ENCODE data around the gene FAM222A. TPM values are rescaled to one million over a fixed set of nuclear protein-coding genes. Genes with fewer than 3 reads are reported as not detected.

FAM222A gene
- polyA plus RNA-seq, 1 donor from 2014 or later: 8.5 TPM

DNA sequence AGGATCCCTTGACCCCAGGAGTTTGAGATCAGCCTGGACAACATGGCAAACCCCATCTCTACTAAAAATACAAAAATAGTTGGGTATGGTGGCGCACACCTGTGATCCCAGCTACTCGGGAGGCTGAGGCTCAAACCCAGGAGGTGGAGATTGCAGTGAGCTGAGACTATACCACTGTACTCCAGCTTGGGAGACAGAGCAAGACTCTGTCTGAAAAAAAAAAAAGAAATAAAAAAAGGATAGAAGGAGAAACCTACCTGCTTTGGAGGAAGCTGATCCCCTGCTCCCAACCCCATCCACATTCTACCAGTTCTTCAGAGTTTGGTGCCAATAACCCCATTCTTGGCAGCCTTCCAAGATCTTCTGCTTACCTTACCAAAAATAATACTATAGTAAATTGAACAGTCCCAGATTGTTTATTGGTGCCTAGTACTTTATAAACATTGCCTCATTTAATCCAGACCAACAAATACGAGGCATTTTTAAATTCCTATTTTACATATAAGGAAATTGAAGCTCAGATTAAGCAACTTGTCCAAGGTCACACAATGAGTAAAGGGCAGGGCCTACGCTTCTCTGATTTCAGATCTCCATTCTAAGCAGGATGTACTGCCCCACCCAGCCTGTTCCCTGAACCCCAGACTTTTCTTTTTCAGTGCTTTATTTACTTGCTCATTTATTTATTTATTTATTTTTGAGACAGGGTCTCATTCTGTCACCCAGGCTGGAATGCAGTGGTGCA is 33.2 kb upstream of the FAM222A start:
- H2AFZ ChIP-seq (ENCODE audit: low read depth, low read length): no peak overlapping the region
- H3K9me2 ChIP-seq (ENCODE audit: insufficient read depth, low read length): no peaks in the 10 kb centered on the region
- no peaks in the 10 kb centered on the region for H4K20me1 ChIP-seq (ENCODE audit: insufficient read depth)
- no peak overlapping the region for H3K9ac ChIP-seq (ENCODE audit: low read length)
- no peaks in the 10 kb centered on the region for H3K27me3 ChIP-seq (ENCODE audit: insufficient read depth, low read depth, low read length)
- no peak for TF ChIP-seq RAD21 (conservative IDR thresholded peaks at IDR 0.05)
- TF ChIP-seq TAF1 (IDR thresholded peaks at IDR 0.05; ENCODE audit: low read depth): no peak
- TF ChIP-seq REST (IDR thresholded peaks at IDR 0.05; ENCODE audit: borderline replicate concordance): no peak
- no peak for TF ChIP-seq SMC3 (conservative IDR thresholded peaks at IDR 0.05; ENCODE audit: poor library complexity)
- TF ChIP-seq CTCF (IDR thresholded peaks at IDR 0.05; ENCODE audit: poor library complexity, severe bottlenecking): no peak
- no peak for TF ChIP-seq EZH2 (IDR thresholded peaks at IDR 0.05; ENCODE audit: borderline replicate concordance, insufficient read depth, low read length, poor library complexity, severe bottlenecking)
- TF ChIP-seq POLR2AphosphoS5 (IDR thresholded peaks at IDR 0.05): no peak
- no peak for TF ChIP-seq MXI1 (conservative IDR thresholded peaks at IDR 0.05; ENCODE audit: poor library complexity, severe bottlenecking)
- TF ChIP-seq EP300 (conservative IDR thresholded peaks at IDR 0.05; ENCODE audit: poor library complexity, severe bottlenecking): no peak
- no peak overlapping the region for H3K27ac ChIP-seq (ENCODE audit: low read length)
- no peak overlapping the region for H3K4me3 ChIP-seq (ENCODE audit: low read length)
- H3K36me3 ChIP-seq (ENCODE audit: insufficient read depth, low read length): no peaks in the 10 kb centered on the region
- H3F3A ChIP-seq (ENCODE audit: insufficient read depth, low read length, poor library complexity, severe bottlenecking): no peaks in the 10 kb centered on the region
- H3K4me2 ChIP-seq (ENCODE audit: low read length): no peak overlapping the region
- no peaks in the 10 kb centered on the region for H3K79me2 ChIP-seq (replicated peaks; ENCODE audit: insufficient read depth, low read length)
- no peaks in the 10 kb centered on the region for H3K9me3 ChIP-seq (ENCODE audit: low read length)

GRCh38 chr12:109681986-109682707 is 31.5 kb upstream of the FAM222A start:
- Histone ChIP-seq H3K27ac (ENCODE audit: low read length) (no peak overlapping the region), H2AFZ (ENCODE audit: low read depth, low read length) (no peak overlapping the region), H4K20me1 (ENCODE audit: insufficient read depth) (no peaks in the 10 kb centered on the region), H3K79me2 (replicated peaks; ENCODE audit: insufficient read depth, low read length) (no peaks in the 10 kb centered on the region), H3K27me3 (ENCODE audit: insufficient read depth, low read depth, low read length) (no peaks in the 10 kb centered on the region), H3K4me2 (ENCODE audit: low read length) (no peak overlapping the region), H3K9me3 (ENCODE audit: low read length) (no peaks in the 10 kb centered on the region), H3K9me2 (ENCODE audit: insufficient read depth, low read length) (no peaks in the 10 kb centered on the region), H3K4me3 (ENCODE audit: low read length) (no peak overlapping the region), H3K9ac (ENCODE audit: low read length) (no peak overlapping the region), H3F3A (ENCODE audit: insufficient read depth, low read length, poor library complexity, severe bottlenecking) (no peaks in the 10 kb centered on the region), H3K36me3 (ENCODE audit: insufficient read depth, low read length) (no peaks in the 10 kb centered on the region)
- TF ChIP-seq TAF1 (IDR thresholded peaks at IDR 0.05; ENCODE audit: low read depth): no peak
- TF ChIP-seq EZH2 (IDR thresholded peaks at IDR 0.05; ENCODE audit: borderline replicate concordance, insufficient read depth, low read length, poor library complexity, severe bottlenecking): no peak

Data from neural cell (in vitro differentiated cells).